ENCODE measurements around the gene MRFAP1L1.

Gene MRFAP1L1

GRCh38 chr4:6668391-6668790 is 41.3 kb downstream of the MRFAP1L1 start:
- Histone ChIP-seq H3K27me3 (ENCODE audit: insufficient read depth, low read depth, severe bottlenecking) (peaks cover 8% of the 10 kb centered on the region), H3K27ac (no peak overlapping the region), H3K36me3 (peaks cover 4% of the 10 kb centered on the region; the same call in 1 of the 2 replicates), H3K4me3 (ENCODE audit: low read depth, low read length) (no peak overlapping the region), H3K9me3 (ENCODE audit: severe bottlenecking) (peaks cover 2% of the 10 kb centered on the region)
- DNase-seq, result no peak
- TF ChIP-seq CTCF (IDR thresholded peaks at IDR 0.05; ENCODE audit: low read depth, low read length), result no peak

GRCh38 chr4:6665320-6665654 is 44.4 kb downstream of the MRFAP1L1 start:
- Histone ChIP-seq H3K27ac (no peak overlapping the region), H3K4me3 (ENCODE audit: low read depth, low read length) (no peak overlapping the region), H3K27me3 (ENCODE audit: insufficient read depth, low read depth, severe bottlenecking) (peaks cover 8% of the 10 kb centered on the region), H3K9me3 (ENCODE audit: severe bottlenecking) (no peaks in the 10 kb centered on the region), H3K36me3 (no peaks in the 10 kb centered on the region)
- no peak for TF ChIP-seq CTCF (IDR thresholded peaks at IDR 0.05; ENCODE audit: low read depth, low read length)
- DNase-seq, result no peak

- no peaks in the 10 kb centered on the region for H3K9me3 ChIP-seq (ENCODE audit: severe bottlenecking)
- peaks cover 8% of the 10 kb centered on the region for H3K27me3 ChIP-seq (ENCODE audit: insufficient read depth, low read depth, severe bottlenecking)
- H3K27ac ChIP-seq, result no peak overlapping the region
- H3K36me3 ChIP-seq, result no peaks in the 10 kb centered on the region
- H3K4me3 ChIP-seq (ENCODE audit: low read depth, low read length), result peak overlapping the region; percentile 26
- DNase-seq, result no peak
- no peak for TF ChIP-seq CTCF (IDR thresholded peaks at IDR 0.05; ENCODE audit: low read depth, low read length)
Observed at GRCh38 chr4:6663596-6664393, 45.9 kb downstream of the MRFAP1L1 start.

- no peak overlapping the region for H3K4me3 ChIP-seq (ENCODE audit: low read depth, low read length)
- no peak overlapping the region for H3K27ac ChIP-seq
- H3K36me3 ChIP-seq, result no peaks in the 10 kb centered on the region
- TF ChIP-seq CTCF (IDR thresholded peaks at IDR 0.05; ENCODE audit: low read depth, low read length), result no peak
- H3K9me3 ChIP-seq (ENCODE audit: severe bottlenecking), result no peaks in the 10 kb centered on the region
- DNase-seq, result no peak
- peaks cover 8% of the 10 kb centered on the region for H3K27me3 ChIP-seq (ENCODE audit: insufficient read depth, low read depth, severe bottlenecking)
Observed at GRCh38 chr4:6662591-6662990, 47.1 kb downstream of the MRFAP1L1 start.

GRCh38 chr4:6660430-6660829 is 49.2 kb downstream of the MRFAP1L1 start:
- no peak for TF ChIP-seq CTCF (IDR thresholded peaks at IDR 0.05; ENCODE audit: low read depth, low read length)
- Histone ChIP-seq H3K4me3 (ENCODE audit: low read depth, low read length) (no peak overlapping the region), H3K36me3 (no peaks in the 10 kb centered on the region), H3K27me3 (ENCODE audit: insufficient read depth, low read depth, severe bottlenecking) (peaks cover 8% of the 10 kb centered on the region), H3K9me3 (ENCODE audit: severe bottlenecking) (no peaks in the 10 kb centered on the region), H3K27ac (no peak overlapping the region)
- no peak for DNase-seq

GRCh38 chr4:6659897-6660296 is 49.8 kb downstream of the MRFAP1L1 start:
- peaks cover 8% of the 10 kb centered on the region for H3K27me3 ChIP-seq (ENCODE audit: insufficient read depth, low read depth, severe bottlenecking)
- H3K36me3 ChIP-seq, result no peaks in the 10 kb centered on the region
- no peaks in the 10 kb centered on the region for H3K9me3 ChIP-seq (ENCODE audit: severe bottlenecking)
- no peak for DNase-seq
- H3K27ac ChIP-seq, result no peak overlapping the region
- no peak for TF ChIP-seq CTCF (IDR thresholded peaks at IDR 0.05; ENCODE audit: low read depth, low read length)
- no peak overlapping the region for H3K4me3 ChIP-seq (ENCODE audit: low read depth, low read length)
